GM21717 (cell line): Measurements from ENCODE around the gene WDR5.

Experiments
- ATAC-seq: cut with Tn5 transposase; IDR thresholded peaks from one replicate; pipeline ENCODE4 v1.9.1; 2021; ENCODE audit warnings: mild to moderate bottlenecking, moderate library complexity; ENCODE audit not compliant: unreplicated experiment

WDR5 gene

DNA sequence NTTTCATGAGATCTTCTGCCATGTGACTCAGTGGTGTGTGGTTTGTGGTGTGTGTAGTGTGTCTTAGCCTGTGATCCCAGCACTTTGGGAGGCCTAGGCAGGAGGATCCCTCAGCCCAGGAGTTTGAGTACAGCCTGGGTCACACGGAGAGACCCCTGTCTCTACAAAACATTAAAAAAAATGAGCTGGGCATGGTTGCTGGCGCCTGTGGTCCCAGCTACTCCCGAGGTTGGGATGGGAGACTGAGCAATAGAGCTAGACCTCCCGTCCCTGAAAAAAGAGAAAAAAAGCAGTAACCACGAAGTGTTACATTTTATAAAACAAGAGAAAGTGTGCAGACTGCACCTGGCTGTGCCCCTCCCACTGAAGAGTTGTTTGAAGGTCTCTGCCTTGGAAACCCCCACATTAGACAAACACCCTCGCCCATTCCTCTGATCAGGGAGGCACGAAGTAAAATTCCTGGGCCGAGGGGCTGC lies 49.7 kb downstream of the WDR5 start:
- ATAC-seq: no peak

DNA sequence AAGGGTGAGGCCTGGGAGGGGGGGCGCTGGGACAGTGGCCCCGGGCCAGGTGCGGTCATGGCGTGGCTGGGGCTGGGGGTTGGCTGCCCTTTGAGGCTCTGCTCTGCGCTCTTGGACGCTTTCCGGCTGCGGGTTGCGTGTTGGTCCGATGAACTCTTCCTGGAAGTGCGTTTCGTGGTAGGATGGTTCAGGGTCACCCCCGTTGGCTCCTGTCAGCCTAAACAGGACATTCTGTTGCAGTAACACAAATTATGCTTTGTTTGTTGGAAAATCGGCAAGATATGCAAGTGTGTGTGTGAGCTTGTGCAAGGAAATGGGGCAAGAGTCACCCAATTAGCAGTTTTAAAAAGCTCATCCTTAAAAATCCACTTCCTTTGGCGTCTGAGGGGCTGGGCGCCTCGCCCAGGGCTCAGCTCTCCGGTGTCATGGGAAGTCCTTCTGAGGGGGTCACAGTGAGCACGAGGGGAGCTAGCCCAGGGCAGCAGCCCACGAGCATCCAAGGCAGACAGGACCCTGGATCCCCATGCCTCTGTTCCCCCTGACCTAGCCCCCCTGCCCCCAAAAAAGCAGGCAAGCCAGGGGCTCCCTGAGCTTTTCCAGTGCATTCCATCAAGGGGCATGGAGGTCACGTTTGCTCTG lies 50.7 kb downstream of the WDR5 start:
- no peak for ATAC-seq

DNA sequence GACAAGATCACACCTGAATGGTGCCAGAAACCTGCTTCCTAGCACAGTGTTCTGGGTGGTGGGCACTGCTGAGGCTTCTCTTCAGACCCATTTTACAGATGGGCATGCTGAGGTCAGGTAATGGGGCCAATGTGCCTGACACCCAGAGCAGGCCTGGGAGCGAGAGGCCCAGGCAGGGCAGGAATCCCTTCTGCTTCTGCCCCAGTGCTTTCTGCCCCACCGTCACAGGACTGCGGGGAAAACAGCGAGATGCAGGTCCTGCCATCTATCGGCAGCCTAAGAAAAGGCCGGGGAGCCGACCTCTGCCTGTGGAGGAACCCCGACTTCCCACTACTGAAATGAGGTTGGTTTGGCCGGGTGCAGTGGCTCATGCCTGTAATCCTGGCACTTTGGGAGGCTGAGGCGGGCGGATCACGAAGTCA lies 51.2 kb downstream of the WDR5 start:
- no peak for ATAC-seq

DNA sequence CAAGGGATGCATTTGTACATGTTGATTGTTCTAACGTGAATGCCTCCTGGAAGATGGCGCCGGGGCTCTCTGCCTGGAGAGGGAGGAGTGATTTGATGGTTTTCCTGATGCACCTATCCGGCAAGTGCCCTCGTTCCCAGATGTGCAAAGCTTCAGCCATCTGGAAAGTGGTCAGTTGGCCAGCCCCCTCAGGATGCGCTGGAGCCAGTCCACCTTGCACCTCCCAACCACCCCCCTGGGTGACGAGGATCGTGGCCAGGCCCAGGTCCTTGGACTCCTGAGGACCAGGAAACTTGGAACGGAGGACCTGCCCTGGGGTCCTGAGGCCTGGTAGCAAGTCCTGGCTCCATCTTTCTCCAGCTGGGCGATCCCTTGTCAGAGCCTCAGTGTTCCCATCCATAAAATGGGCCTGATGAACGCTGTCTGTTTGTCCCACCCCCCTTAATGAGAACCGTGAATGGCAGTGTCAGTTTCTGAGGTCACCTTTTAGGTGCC lies 52.1 kb downstream of the WDR5 start:
- no peak for ATAC-seq

DNA sequence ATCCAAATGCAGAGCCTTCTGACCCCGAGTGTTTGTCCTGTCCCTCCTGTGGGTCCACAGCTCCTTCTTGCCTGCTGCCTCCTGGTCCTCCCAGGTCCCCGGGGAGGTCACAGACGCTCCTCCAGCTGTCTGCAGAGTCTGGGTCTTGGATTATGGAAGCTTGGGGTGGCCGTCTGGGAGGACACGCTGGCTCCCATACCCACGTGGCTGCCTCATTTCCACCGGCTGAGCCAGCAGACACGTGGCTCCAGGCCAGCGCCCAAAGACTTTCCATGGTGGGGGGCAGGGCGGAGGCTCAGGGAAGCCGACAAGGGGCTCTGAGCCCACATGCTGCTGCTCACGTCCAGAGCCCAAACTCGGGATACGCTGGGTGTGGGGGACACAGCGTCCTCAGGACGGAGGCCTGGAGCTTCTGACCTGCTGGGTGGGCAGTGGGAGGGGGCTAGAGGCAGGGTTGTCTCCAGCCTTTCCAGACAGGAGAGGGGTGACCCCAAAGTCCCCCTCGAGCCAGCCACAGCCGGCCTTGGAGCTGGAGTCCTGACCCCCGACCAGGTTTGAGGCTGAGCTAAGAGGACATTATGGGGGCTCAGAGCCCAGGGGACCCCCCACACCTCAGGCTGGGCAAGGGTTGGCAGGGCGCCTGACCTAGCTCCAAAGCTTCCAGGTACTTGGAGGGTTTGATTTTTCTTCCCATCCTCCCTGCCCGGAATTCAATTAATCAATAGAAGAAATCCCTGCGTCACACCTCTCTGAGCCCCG lies 52.7 kb downstream of the WDR5 start:
- ATAC-seq: no peak

DNA sequence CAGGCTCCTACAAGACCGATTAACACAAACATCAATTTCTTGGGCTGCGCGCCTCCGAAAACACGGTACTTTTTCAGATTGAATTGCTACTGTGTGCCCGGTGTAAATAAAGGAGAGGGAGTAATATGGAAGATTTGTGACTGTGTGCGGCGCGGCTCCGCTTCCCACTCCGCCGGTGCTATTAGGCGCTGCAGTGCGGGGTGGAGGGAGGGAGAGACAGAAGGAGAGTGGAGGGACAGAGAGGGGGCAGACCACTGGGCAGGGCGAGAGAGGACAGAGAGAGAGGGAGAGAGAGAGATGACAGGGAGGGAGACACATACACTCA lies 53.2 kb downstream of the WDR5 start:
- no peak for ATAC-seq

DNA sequence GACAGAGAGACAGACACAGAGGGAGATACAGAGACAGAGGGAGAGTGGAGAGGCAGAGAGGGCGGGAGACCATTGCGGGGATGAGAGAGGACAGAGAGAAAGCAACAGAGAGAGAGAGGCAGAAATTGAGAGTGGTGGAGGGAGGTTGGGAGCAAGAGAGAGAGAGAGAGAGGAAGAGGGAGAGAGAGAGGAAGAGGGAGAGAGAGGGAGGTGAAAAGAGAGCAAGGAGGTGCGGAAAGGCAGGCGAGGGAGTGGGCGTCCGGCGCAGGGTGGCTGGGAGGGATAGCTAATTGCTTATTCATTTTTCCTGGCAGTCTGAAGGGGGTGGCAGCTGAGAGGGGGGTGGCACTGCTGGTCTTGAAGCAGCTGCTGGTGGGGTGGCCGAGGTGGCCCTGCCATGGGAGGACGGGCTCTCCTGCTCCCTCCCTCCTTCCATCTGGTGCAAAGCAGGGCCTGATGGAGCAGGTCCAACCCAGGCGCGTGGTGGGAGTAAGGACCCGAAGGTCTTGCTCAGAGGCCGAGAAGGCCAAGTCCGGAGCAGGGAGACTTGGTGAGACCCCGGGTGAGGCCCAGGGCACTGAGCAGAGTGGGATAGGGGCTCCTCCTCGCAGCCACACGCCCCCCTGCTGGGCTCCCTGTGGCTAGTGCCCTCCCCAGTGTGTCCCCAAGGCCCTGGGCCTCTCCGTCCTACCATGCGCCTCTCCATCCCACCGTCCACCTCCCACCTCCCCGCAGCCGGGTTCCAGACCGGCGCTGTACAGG lies 53.8 kb downstream of the WDR5 start:
- no peak for ATAC-seq

DNA sequence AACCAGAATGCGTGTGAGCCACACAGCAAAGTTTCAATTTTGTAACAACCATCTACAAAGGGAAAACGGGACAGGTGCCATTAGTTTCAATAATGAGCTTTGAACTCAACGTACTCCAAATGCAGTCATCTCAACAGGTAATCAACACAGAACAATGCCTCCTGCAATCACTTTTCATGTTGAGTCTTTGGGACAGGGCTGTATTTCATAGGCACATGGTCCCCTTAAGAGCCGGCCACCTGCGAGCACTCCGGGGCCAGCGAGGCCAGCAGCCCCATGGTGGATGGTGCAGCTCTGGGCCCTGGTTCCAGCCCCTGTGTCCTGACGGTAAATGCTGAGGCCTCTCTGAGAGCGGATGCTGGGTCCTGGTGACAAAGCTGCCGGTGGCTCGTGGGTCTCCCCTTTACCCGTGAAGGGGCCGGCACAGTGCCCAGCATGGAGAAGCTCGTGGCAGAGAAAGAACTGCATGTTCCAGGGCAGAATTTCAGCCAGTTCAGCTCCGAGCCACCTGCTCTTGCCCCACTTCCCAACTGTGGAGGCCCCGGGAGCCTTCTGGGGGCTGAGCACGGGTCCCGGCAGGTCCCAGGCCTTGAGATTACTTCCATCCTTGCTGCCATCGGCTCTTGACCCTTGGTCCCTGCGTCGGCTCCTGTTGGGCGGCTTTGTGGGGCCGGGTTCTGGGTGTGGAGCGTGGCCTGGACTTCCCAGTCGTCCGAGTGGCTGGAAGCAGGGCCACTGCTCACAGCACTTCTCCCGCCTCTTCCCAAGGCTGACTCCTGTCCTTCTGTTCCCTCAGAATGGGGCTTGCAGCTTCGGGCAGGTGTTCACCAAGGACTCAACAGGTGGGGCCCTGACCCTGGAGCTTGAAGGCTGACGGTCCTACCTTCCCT lies 54.6 kb downstream of the WDR5 start:
- no peak for ATAC-seq

DNA sequence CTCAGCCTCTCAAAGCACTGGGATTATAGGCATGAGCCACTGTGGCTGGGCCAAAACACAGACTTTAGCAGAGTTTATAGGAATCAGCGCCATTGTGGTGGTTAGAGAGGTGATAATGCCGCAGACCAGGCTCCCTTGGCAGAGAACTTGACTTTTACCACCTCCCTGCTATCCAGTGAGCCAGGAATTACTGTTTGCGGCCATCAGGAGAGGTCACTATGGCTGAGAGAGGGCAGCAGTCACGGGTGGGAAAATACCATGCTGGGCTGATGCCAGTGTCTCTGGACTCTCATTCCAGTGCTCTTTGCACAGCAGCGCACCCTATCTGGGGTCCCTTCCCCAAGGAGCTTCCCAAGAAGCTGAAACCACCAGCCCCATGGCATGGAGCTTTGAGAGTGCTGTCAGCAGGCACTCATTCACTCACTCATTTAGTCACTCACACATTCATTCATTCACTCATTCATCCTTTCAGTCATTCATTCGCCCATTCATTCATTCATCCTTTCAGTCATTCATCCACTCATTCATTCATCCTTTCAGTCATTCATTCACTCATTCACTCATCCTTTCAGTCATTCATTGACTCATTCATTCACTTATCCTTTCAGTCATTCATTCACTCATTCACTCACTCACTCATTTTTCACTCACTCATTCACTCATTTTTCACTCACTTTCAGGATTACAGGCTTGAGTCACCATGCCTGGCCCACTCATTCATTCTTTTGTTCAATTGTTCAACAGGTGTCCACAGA lies 55.8 kb downstream of the WDR5 start:
- no peak for ATAC-seq

DNA sequence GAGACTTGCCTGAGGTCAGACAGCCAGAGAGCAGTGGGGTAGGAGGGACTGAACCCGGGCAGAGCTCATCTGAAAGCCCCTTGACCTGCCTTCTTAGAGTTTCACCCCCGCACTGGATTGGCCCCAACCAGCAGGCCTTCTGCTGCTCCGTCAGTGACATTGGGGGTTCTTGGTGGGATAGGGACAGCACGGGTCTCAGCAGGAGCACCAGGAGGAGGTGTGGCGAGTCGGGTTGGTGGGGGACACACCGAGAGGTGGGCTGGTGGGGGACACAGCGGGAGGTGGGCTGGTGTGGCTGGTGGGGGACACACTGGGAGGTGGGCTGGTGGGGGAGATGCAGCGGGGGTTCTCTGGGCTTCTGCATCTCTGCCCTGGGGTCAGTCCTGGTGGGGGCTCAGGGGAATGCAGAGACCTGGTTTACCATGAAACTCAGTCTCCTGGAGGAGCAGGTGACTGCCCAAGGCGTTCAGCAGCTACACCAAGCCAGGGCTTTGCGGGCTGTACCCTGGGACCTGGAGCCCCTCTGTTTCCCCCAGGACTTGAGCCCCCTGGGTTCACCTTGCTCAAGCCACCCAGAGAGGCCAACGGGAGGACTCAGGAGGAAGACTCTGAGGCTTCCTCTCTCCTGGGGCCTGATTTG lies 56.5 kb downstream of the WDR5 start:
- ATAC-seq: no peak

DNA sequence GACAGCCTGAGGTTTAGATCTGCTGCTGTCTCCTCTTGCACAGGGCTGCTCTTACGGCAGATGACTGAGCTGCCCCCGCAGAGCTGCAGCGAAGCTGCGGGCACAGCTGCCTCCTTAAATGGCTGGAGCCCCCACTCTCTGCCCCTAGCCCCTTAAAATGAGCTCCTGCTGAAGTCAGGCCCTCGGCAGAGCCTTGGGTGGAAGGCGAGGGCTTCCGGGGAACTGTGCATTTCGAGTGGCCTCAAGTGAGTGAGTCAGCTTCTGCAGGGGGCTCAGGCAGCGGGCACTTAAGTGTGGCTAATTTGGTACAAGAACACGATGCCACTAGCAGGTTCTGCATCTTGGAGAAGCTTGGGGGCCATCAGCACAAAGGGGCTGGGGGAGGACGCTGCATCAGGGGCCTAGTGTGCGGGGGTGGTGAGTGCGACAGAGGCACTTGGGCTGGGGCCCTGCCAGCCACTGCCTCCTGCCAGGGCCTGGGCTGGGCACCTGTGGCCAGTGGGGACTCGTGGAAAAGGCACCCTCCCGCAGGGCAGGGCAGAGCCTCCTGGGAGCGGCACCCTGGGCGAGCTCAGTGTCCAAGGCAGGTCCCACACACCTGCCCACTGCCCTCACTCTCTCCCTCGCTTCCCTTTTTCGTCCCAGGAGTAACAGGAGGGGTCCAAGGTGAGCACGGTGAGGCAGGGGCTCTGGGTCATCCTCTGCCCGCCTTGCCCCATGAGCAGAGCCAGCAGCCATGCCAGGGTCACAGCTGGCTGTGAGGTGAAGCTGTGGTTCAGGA lies 57.3 kb downstream of the WDR5 start:
- ATAC-seq: no peak

DNA sequence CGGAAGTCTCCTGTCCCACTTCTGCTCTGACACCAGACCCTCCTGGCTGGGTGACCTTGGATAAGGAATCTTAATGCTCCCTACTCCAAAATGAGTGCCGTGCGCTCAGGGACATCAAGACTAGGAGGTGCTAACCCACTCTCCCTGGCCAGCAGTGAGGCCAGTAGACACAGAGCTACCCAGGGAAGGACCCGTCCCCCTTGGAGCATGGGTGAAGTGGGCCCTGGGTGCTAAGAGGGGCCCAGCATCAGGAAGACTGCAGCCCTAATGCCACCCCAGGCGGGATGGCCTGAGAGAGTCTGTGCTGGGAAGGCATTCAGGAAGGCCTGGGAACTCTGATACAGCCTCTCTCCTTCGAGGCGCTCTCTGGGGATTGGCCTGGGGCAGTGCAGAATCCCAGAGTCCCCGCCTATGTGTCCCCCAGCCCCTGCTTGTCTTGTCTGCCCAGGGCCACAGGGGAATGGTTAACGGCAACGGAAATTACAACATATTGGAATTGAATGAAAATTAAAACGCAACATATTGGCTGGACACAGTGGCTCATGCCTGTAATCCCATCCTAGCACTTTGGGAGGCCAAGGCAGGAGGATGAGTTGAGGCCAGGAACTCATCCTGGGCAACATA lies 58.1 kb downstream of the WDR5 start:
- ATAC-seq: no peak

DNA sequence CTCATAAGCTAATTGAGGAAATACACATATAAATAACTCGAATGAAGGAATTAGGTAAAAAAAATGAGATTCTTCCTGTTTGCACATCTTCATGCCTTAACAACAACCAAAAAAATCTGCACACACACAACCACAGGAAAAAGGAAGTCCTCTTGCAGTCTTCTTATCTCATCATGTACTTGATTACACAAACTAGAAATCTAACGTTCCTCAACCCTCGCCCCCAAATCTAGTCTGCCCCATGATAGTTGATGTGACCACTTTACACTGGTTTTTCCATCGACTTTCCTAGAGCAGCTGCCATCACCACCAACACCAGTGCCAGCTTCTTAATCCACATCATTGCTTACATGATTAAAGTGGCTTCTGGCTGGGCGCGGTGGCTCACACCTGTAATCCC lies 59.7 kb downstream of the WDR5 start:
- ATAC-seq: no peak

DNA sequence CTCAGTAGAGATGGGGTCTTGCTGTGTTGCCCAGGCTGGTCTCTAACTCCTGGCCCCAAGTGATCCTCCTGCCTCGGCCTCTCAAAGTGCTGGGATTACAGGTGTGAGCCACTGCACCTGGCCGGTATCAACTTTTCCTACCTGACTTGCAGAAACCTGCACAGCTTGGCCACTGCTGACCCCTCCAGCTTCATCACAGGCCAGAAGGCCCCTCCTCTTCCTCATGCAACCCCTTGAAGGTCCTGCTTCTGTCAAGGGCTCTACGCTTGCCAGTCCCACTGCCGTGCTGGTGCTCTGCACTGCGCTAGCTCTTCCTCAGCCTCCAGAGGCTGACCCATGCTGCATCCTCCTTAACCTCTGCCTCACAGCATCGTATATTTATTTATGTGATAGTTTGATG lies 61.0 kb downstream of the WDR5 start:
- ATAC-seq: no peak

DNA sequence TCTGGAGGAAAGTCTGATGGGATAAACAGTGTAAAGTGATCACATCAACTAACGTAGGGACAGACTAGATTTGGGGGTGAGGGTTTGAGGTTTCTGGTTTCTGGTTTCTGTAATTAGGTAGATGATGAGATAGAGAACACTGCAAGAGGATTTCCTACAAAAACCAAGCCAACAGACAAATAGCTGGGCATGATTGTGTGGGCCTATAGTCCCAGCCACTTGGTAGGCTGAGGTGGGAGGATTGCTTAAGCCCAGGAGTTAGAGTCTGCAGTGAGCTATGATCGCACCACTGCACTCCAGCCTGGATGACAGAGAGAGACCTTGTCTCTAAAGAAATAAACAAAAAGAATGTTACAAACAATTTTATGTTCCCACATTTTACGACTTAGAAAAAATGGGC lies 62.9 kb downstream of the WDR5 start:
- no peak for ATAC-seq

DNA sequence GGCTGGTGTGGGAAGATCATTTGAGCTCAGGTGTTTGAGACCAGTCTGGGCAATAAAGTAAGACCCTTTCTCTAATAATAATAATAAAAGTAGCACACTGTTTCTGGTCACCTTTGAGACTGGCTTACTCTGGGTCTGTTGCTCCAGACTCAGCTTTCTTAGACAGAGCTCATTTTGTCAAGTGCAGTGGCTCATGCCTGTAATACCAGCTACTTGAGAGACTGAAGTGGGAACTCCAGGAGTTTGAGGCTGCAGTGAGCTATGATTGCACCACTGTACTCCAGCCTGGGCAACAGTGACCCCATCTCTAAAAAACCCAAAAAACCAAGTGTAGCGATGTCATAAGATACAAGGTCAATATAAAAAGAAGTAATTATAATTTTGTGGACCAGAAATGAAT lies 64.8 kb downstream of the WDR5 start:
- ATAC-seq: no peak

DNA sequence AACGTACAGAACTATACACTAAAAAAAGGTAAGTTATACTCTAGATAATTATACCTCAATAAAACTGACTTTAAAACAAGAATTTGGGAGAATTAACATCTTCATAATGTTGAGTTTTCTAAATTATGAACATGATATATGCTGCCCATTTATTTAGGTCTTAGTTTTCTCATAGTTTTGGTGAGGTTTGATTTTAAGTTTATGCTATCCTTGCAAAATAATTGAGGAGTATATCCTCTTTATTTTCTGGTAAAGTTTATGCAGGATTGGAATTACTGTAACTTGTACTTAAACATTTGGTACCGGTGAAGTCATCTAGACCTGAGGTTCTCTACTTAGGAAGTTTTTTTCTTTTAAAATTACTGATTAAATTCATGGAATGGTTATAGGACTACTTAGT lies 67.3 kb downstream of the WDR5 start:
- ATAC-seq: no peak

DNA sequence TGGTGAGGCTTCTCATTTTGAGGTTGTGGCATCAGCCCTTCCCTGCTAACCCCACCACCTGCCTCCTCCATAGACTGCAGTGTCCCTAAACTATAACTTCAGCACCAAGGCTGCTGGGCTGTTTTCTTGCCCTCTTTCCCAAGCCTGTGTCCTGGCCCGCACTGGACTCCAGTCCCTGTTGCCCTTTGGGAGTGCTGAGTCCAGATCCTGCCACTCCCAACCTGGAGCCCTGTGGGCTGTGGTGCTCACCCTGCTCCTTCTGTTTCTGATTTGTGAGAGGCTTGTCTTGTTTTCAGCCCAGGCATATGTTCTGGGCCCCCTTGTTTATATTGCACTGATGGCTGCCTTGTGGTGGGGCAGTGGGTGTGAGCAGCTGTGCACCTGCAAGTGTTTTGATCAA lies 68.2 kb downstream of the WDR5 start:
- no peak for ATAC-seq
